Occipital lobe (tissue), 2 donors: ENCODE data around the gene PLA2G4C. TPM values are rescaled to one million over a fixed set of nuclear protein-coding genes. Genes with fewer than 3 reads are reported as not detected.

Source experiments
- DNase-seq: peaks from one replicate; lab custom pipeline; 2025; lab: John Stamatoyannopoulos, UW
- total RNA-seq: library from RNA; depleted of rRNA; stranded (reverse); fragments of >200 nt; gene quantifications from one replicate; pipeline ENCODE4 v1.2.3, GENCODE V29; 2014

Gene PLA2G4C
- total RNA-seq, 1 donor from 2014 or later: 9.7 TPM

GRCh38 chr19:47998800-47999199 is 111.8 kb downstream of the PLA2G4C start:
- DNase-seq: no peak

Other genes with a start within 250 kb of the PLA2G4C start
- gene SULT2A1, start 224.5 kb downstream of the PLA2G4C start, total RNA-seq: not detected
- not detected for gene BSPH1, start 118.6 kb downstream of the PLA2G4C start, total RNA-seq
- not detected for gene ELSPBP1, start 116.2 kb downstream of the PLA2G4C start, total RNA-seq
- gene CABP5, start 66.7 kb downstream of the PLA2G4C start, total RNA-seq: not detected
- 22.3 TPM for gene LIG1, start 59.5 kb upstream of the PLA2G4C start, total RNA-seq
- 2.8 TPM for gene ZSWIM9, start 59.9 kb upstream of the PLA2G4C start, total RNA-seq
- gene CARD8, start 145.1 kb upstream of the PLA2G4C start, total RNA-seq: 21.7 TPM
- gene ZNF114, start 159.3 kb upstream of the PLA2G4C start, total RNA-seq: 4.8 TPM
- 7.0 TPM for gene EMP3, start 214.7 kb upstream of the PLA2G4C start, total RNA-seq